SK-N-SH (cell line): ENCODE data around the gene SSBP2.

Experiments
- CTCF ChIP-seq: fragments of 200-600 bp; sonication (generic); IDR thresholded peaks from 2 replicates; pipeline ENCODE4 v1.6.1; 2017; ENCODE audit warnings: antibody characterized with exemption, mild to moderate bottlenecking, moderate library complexity
- ZBTB33 ChIP-seq: IDR thresholded peaks from 2 replicates; pipeline ENCODE4 v1.4.0; 2012; ENCODE audit warnings: low read depth, borderline replicate concordance

- TF ChIP-seq ZBTB33 (no peak), CTCF (no peak)
Measured at GRCh38 chr5:81418606-81419005, 332.3 kb downstream of the SSBP2 start.
